Neural cell (in vitro differentiated cells): ENCODE measurements around the gene GALR1. TPM values are rescaled to one million over a fixed set of nuclear protein-coding genes. Genes with fewer than 3 reads are reported as not detected.
A peak's percentile ranks its signal among the peaks of the same experiment; 100 is the strongest.

Experiments
- H2AFZ ChIP-seq: fragments of 200-600, 300-800 bp; sonication (generic), shearing (Covaris generic); 2 replicates; pipeline ENCODE4 v1.6.0; 2014; ENCODE audit warnings: low read depth, mild to moderate bottlenecking, antibody characterized with exemption, low read length, moderate library complexity
- H3F3A ChIP-seq: fragments of 200-600 bp; shearing (Covaris generic); 2 replicates; pipeline ENCODE4 v1.6.1; 2016; ENCODE audit warnings: mild to moderate bottlenecking, moderate library complexity, mixed read lengths, antibody characterized with exemption, low read length; ENCODE audit not compliant: insufficient read depth, poor library complexity, severe bottlenecking
- H3K27ac ChIP-seq: fragments of 200-600, 300-800 bp; sonication (generic), shearing (Covaris generic); 2 replicates; pipeline ENCODE4 v1.5.1; 2014; ENCODE audit warnings: mild to moderate bottlenecking, low read length, moderate library complexity
- H3K27me3 ChIP-seq: fragments of 300-800, 200-600 bp; sonication (generic), shearing (Covaris generic); 2 replicates; pipeline ENCODE4 v1.6.0; 2014; ENCODE audit warnings: mild to moderate bottlenecking, low read depth, low read length, moderate library complexity; ENCODE audit not compliant: insufficient read depth
- H3K36me3 ChIP-seq: fragments of 300-800, 200-600 bp; sonication (generic), shearing (Covaris generic); 2 replicates; pipeline ENCODE4 v1.5.1; 2014; ENCODE audit warnings: mild to moderate bottlenecking, antibody characterized with exemption, low read length, moderate library complexity; ENCODE audit not compliant: insufficient read depth
- H3K4me2 ChIP-seq: fragments of 300-800, 200-600 bp; sonication (generic), shearing (Covaris generic); 2 replicates; pipeline ENCODE4 v1.6.0; 2014; ENCODE audit warnings: mild to moderate bottlenecking, low read length
- H3K4me3 ChIP-seq: fragments of 300-800, 200-600 bp; sonication (generic), shearing (Covaris generic); 2 replicates; pipeline ENCODE4 v1.5.1; 2014; ENCODE audit warnings: mild to moderate bottlenecking, low read length, moderate library complexity
- H3K79me2 ChIP-seq: fragments of 200-600 bp; shearing (Covaris generic); replicated peaks from 2 replicates; pipeline ENCODE4 v1.6.0; 2014; ENCODE audit warnings: mild to moderate bottlenecking, low read length, moderate library complexity; ENCODE audit not compliant: insufficient read depth
- H3K9ac ChIP-seq: fragments of 300-800, 200-600 bp; sonication (generic), shearing (Covaris generic); 2 replicates; pipeline ENCODE4 v1.6.1; 2016; ENCODE audit warnings: mild to moderate bottlenecking, low read length, mixed read lengths
- H3K9me2 ChIP-seq: fragments of 200-600 bp; shearing (Covaris generic); 2 replicates; pipeline ENCODE4 v1.6.1; 2016; ENCODE audit warnings: mild to moderate bottlenecking, low read length, mixed read lengths; ENCODE audit not compliant: insufficient read depth
- H3K9me3 ChIP-seq: fragments of 200-600, 300-800 bp; sonication (generic), shearing (Covaris generic); 2 replicates; pipeline ENCODE4 v1.6.1; 2016; ENCODE audit warnings: mild to moderate bottlenecking, mixed run types, low read length, moderate library complexity, mixed read lengths
- H4K20me1 ChIP-seq: fragments of 200-600 bp; shearing (Covaris generic); 2 replicates; pipeline ENCODE4 v1.6.1; 2016; ENCODE audit warnings: mild to moderate bottlenecking, mixed run types; ENCODE audit not compliant: insufficient read depth
- CTCF ChIP-seq: fragments of 450-650 bp; IDR thresholded peaks from 2 replicates; pipeline ENCODE4 v1.5.1; 2014; ENCODE audit warnings: antibody characterized with exemption, mild to moderate bottlenecking, moderate library complexity; ENCODE audit not compliant: poor library complexity, severe bottlenecking
- EP300 ChIP-seq: fragments of 450-650 bp; conservative IDR thresholded peaks from 2 replicates; pipeline ENCODE4 v1.6.1; 2014; ENCODE audit warnings: antibody characterized with exemption, mild to moderate bottlenecking, moderate library complexity; ENCODE audit not compliant: poor library complexity, severe bottlenecking
- EZH2 ChIP-seq: fragments of 200-600, 300-800 bp; shearing (Covaris generic), sonication (generic); IDR thresholded peaks from 2 replicates; pipeline ENCODE4 v1.6.1; 2014; ENCODE audit warnings: antibody characterized with exemption, low read length, borderline replicate concordance, mild to moderate bottlenecking; ENCODE audit not compliant: insufficient read depth, poor library complexity, severe bottlenecking
- MXI1 ChIP-seq: fragments of 450-650 bp; conservative IDR thresholded peaks from 2 replicates; pipeline ENCODE4 v1.6.1; 2014; ENCODE audit warnings: antibody characterized with exemption, mild to moderate bottlenecking; ENCODE audit not compliant: poor library complexity, severe bottlenecking
- POLR2AphosphoS5 ChIP-seq: IDR thresholded peaks from 2 replicates; pipeline ENCODE4 v1.6.1; 2012
- RAD21 ChIP-seq: fragments of 450-650 bp; conservative IDR thresholded peaks from 2 replicates; pipeline ENCODE4 v1.6.1; 2014; ENCODE audit warnings: antibody characterized with exemption, mild to moderate bottlenecking, moderate library complexity
- SMC3 ChIP-seq: fragments of 450-650 bp; conservative IDR thresholded peaks from 2 replicates; pipeline ENCODE4 v1.6.1; 2014; ENCODE audit warnings: antibody characterized with exemption, mild to moderate bottlenecking, moderate library complexity; ENCODE audit not compliant: poor library complexity
- TAF1 ChIP-seq: IDR thresholded peaks from 2 replicates; pipeline ENCODE4 v1.6.1; 2012; ENCODE audit warnings: low read depth
- polyA plus RNA-seq: library from polyadenylated mRNA; depleted of rRNA; stranded (reverse); fragments of >200 nt; gene quantifications from 2 replicates; pipeline ENCODE4 v1.2.3, GENCODE V29; 2014
- TF ChIP-seq, protein P1 (sequence below): IDR thresholded peaks from 2 replicates; pipeline ENCODE4 v1.6.1; 2012; ENCODE audit warnings: borderline replicate concordance

Gene GALR1
- polyA plus RNA-seq, 1 donor from 2014 or later = 0.11 TPM

GRCh38 chr18:77248873-77249568 lies 627 bp upstream of the GALR1 start:
- H3F3A ChIP-seq = no peaks in the 10 kb centered on the region
- H3K9ac ChIP-seq = no peak overlapping the region
- H3K9me2 ChIP-seq = no peaks in the 10 kb centered on the region
- peak overlapping the region; percentile 76 for H3K4me3 ChIP-seq
- peak; percentile 15 for TF ChIP-seq EZH2
- no peak for TF ChIP-seq CTCF
- TF ChIP-seq, protein P1, sequence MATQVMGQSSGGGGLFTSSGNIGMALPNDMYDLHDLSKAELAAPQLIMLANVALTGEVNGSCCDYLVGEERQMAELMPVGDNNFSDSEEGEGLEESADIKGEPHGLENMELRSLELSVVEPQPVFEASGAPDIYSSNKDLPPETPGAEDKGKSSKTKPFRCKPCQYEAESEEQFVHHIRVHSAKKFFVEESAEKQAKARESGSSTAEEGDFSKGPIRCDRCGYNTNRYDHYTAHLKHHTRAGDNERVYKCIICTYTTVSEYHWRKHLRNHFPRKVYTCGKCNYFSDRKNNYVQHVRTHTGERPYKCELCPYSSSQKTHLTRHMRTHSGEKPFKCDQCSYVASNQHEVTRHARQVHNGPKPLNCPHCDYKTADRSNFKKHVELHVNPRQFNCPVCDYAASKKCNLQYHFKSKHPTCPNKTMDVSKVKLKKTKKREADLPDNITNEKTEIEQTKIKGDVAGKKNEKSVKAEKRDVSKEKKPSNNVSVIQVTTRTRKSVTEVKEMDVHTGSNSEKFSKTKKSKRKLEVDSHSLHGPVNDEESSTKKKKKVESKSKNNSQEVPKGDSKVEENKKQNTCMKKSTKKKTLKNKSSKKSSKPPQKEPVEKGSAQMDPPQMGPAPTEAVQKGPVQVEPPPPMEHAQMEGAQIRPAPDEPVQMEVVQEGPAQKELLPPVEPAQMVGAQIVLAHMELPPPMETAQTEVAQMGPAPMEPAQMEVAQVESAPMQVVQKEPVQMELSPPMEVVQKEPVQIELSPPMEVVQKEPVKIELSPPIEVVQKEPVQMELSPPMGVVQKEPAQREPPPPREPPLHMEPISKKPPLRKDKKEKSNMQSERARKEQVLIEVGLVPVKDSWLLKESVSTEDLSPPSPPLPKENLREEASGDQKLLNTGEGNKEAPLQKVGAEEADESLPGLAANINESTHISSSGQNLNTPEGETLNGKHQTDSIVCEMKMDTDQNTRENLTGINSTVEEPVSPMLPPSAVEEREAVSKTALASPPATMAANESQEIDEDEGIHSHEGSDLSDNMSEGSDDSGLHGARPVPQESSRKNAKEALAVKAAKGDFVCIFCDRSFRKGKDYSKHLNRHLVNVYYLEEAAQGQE = no peak
- H4K20me1 ChIP-seq = no peaks in the 10 kb centered on the region
- peaks cover 64% of the 10 kb centered on the region for H3K27me3 ChIP-seq
- no peak overlapping the region for H3K27ac ChIP-seq
- no peaks in the 10 kb centered on the region for H3K9me3 ChIP-seq
- H3K36me3 ChIP-seq = no peaks in the 10 kb centered on the region
- H3K79me2 ChIP-seq = no peaks in the 10 kb centered on the region
- H2AFZ ChIP-seq = no peak overlapping the region
- no peak overlapping the region for H3K4me2 ChIP-seq

DNA sequence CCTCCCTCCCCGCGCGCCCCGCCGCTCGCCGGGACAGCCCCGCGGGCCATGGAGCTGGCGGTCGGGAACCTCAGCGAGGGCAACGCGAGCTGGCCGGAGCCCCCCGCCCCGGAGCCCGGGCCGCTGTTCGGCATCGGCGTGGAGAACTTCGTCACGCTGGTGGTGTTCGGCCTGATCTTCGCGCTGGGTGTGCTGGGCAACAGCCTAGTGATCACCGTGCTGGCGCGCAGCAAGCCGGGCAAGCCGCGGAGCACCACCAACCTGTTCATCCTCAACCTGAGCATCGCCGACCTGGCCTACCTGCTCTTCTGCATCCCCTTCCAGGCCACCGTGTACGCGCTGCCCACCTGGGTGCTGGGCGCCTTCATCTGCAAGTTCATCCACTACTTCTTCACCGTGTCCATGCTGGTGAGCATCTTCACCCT lies 865 bp downstream of the GALR1 start:
- H2AFZ ChIP-seq = no peak overlapping the region
- H3F3A ChIP-seq = peaks cover 3% of the 10 kb centered on the region
- H3K4me2 ChIP-seq = peak overlapping the region; percentile 40

More for the DNA sequence above, 865 bp downstream of the GALR1 start:
- TF ChIP-seq POLR2AphosphoS5 = no peak
- no peak for TF ChIP-seq SMC3
- TF ChIP-seq TAF1 = no peak
- no peak for TF ChIP-seq MXI1
- no peak for TF ChIP-seq EZH2
- no peak for TF ChIP-seq EP300
- TF ChIP-seq CTCF = no peak
- TF ChIP-seq RAD21 = no peak
- TF ChIP-seq, protein P1 = no peak
- Histone ChIP-seq H3K9me3 (no peaks in the 10 kb centered on the region), H3K27ac (no peak overlapping the region), H3K36me3 (no peaks in the 10 kb centered on the region), H3K4me3 (peak overlapping the region; percentile 76), H3K9me2 (no peaks in the 10 kb centered on the region), H3K27me3 (peaks cover 65% of the 10 kb centered on the region), H4K20me1 (no peaks in the 10 kb centered on the region), H3K79me2 (no peaks in the 10 kb centered on the region), H3K9ac (no peak overlapping the region)
